T-helper 9 cell (primary cell): Measurements from ENCODE around the gene IDE.
"Not testable (repeated sequence)": the region's sequence is repeated elsewhere in the genome, so short reads cannot be mapped to it uniquely, and the experiment has no call there.

ENCODE experiments used
- DNase-seq: peaks from one replicate; pipeline ENCODE4 v3.0.0-alpha.2; 2020
- total RNA-seq, 2 donors: gene quantifications; one replicate each; lab custom pipeline; 2026; lab: John Stamatoyannopoulos, UW

IDE gene
- 48.0 to 65.3 reads per million in 2 donors for total RNA-seq

DNA sequence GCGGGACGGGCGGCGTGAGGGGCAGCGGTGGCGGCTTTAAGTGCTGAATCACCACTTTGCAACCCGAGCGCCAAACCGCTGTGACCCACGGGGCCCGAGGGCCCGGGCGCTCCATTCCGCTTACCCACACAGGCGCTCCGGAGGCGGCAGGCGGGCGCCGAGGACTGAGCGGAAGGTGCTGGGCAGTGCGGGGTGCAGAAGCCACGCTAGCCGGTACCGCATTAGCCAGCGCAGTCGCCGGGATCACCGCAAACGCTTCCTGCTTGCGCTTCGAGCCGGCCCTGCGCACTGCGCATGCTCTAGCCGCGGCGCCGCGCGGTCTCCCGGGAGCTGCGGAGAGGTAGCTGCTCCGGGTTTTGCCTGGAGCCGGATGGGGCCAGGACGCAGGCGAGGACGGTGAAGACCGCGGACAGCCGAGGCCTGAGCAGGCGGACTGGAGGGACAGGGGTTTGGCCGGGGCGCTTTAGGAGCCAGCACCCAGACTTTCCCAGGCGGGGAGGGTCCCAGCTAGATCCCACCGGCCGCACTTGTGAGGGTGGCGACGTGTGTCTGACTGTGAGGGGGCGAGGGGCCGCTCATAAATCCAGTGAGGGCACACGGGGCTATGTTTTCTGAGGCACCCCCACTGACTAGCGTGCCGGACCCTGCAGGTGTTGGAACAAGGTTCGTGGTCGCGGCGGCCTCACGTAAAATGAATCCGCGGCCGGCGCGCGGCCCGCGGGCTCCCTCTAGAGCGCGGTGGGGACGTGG lies at the start of gene IDE:
IDE (minus strand) TSS at position 296 of the 750 bp plus-strand sequence; CDS start at position 222, 74 bp downstream.
- DNase-seq: peak; percentile 69

DNA sequence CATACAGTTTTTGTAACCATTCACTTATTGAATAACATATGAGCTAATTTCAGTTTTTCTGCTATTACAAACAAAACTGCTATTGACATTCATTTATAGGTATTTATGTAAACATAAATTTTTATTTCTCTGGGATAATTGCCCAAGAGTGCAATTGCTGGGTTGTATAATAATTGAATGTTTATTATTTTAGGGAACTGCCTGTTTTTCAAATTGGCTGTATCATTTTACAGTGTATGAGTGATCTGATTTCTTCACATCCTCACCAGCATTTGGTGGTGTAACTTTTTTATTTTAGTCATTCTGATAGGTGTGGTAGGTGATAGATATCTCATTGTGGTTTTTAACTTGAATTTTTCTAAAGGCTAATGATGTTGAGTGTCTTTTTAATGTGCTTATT lies 45.5 kb upstream of the IDE start:
- DNase-seq: no peak

DNA sequence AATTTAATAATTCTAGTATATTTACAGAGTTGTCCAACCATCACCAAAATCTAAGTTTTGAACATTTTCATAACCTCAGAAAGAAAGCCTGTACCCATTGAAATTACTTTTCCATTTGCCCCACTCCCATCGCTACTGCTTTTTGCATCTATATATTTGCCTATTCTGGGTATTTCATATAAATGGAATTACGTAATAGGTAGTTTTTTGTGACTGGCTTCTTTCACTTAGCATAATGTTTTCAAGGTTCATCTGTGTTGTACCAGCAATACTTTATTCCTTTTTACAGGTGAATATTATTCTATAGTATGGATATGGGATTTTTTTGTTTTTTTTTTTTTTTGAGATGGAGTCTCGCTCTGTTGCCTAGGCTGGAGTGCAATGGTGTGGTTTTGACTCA lies 41.6 kb upstream of the IDE start:
- DNase-seq: no peak

DNA sequence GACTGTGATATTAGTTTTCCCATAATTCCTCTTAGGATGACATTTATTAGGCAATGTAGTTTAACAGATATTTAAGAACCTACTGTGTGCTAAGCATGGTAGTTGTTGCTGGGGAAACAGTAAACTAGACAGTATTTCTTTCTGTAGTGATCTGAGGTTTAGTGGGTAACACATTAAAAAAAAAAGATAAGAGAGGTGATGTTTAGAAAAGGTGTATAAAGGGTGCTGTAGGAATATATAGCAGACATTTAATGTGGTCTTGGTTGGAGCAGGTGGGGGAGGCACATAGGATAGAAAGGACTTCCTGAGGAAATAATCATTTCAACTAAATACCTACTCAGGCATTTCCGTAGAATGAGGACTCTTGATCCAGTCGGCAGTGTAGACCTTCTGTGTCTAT lies 30.9 kb upstream of the IDE start:
- no peak for DNase-seq

DNA sequence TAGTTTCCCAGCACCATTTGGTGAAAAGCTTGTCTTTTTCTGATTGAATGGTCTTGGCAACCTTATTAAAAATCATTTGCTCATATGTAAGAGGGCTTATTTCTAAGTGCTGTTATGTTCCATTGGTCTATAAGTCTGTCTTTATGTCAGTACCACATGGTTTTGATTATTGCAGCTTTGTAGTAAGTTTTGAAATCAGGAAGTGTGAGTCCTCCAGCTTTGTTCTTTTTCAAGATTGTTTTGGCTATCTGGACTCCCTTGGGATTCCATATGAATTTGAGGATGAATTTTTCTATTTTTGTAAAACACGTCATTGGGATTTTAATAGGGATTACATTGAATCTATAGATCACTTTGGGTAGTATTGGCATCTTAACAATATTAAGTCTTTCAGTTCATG lies 24.4 kb upstream of the IDE start:
- DNase-seq: no peak

DNA sequence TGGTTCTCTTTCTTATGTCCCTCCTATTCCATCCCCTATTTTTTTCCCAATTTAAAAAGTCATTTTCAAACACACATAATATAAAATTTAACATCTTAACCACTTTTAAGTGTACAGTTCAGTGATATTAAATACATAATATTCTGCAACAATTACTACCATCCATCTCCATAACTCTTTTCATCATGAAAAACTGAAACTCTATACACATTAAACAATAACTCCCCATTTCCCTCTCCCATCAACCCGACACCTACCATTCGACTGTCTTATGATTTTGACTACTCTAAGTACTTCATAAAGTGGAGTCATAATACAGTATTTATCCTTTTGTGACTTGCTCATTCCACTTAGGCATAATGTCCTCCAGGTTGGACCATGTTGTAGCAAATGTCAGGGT lies 21.6 kb upstream of the IDE start:
- no peak for DNase-seq

DNA sequence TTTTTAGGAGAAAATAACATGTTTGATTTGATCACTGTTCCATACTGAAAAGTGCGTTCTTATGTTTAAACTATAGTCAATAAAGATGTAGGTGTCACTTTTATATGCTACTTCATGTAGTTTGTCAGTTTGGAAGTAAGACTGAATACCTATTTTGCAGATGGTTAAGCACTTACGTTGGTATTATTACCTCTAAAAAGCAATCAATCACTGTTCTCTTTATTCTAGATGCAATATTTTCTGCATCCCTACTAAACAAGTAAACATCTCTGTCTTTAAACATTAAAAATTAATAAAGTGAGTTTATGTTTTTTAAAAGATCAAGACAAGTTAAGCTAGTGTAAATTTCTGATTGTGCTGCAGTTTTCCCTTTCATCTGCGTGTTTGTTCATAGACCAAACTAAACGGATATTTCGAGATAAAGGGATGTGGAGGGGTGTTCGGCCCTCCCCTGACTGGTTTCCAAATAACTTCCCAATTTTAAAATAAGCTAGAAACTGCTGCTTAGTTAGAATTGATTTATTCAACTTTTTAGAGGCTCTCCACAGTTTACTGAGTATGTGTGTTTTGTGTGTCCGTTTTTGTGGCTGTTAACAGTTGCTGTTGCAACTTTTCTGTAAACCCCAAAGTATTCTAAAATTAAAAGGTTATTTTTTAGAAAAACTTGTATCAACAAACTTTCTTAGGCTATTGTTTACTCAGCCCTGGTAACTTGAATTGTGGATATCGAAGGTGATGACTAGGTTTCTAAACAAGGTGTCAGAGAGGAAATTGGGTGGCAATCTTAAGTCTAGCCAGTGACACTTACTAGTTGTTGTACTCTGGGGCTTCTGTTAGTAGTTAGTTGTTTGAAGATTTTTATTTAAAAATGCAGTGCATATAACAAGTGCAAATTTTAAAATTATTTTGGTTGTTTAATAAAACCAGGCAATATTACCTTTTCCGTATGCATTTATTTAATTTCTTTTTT lies 20.0 kb upstream of the IDE start:
- no peak for DNase-seq

DNA sequence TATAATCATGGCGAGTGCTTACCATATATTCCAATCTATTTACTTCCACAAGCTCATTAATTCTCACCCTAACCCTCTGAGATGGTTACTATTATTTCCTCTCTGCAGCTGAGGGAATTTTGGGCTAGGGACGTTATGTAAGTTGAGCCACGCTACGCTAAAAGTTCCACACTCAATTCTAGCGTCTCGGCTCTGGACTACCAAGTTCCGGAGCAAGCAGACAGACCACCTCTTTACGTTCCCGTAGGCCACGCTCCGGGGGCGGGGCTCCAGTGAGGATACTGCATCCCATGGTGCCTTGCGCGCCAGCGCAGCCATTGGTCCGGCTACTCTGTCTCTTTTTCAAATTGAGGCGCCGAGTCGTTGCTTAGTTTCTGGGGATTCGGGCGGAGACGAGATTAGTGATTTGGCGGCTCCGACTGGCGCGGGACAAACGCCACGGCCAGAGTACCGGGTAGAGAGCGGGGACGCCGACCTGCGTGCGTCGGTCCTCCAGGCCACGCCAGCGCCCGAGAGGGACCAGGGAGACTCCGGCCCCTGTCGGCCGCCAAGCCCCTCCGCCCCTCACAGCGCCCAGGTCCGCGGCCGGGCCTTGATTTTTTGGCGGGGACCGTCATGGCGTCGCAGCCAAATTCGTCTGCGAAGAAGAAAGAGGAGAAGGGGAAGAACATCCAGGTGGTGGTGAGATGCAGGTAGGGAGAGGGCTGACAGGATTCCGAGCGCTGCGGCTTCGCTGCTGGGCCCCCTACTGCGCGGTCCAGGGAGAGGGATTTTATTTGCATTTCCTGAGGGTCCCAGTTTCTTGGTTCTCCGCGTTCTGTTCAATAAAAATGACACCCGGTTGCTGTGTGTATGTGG lies 19.1 kb upstream of the IDE start, which contains the start of gene KIF11:
KIF11 (plus strand) TSS at position 370 of the 858 bp plus-strand sequence; CDS start at position 616, 246 bp downstream.
- peak; percentile 95 for DNase-seq

DNA sequence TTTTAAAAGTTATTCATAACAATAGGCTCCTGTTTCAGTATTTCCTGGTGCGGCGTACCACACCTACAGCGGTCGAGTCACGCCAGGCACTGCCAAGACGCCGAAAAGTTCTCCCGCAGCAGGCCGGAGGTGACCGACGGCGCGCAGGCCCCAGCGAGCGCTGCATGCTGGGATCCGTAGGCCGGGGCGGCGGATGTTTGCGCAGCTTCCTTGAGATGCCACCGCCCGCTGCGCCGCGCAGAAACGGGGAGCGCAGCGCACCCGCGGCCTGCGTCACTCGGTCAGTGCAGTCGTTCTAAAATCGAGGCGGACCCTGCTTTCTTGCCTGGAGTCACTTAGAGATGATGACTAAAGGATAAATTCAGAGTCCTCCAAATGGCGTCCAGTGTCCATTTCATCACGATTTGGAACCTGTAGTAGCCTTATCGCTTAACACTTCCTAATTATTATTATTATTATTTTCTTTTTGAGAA lies 17.7 kb upstream of the IDE start:
- peak; percentile 79 for DNase-seq

DNA sequence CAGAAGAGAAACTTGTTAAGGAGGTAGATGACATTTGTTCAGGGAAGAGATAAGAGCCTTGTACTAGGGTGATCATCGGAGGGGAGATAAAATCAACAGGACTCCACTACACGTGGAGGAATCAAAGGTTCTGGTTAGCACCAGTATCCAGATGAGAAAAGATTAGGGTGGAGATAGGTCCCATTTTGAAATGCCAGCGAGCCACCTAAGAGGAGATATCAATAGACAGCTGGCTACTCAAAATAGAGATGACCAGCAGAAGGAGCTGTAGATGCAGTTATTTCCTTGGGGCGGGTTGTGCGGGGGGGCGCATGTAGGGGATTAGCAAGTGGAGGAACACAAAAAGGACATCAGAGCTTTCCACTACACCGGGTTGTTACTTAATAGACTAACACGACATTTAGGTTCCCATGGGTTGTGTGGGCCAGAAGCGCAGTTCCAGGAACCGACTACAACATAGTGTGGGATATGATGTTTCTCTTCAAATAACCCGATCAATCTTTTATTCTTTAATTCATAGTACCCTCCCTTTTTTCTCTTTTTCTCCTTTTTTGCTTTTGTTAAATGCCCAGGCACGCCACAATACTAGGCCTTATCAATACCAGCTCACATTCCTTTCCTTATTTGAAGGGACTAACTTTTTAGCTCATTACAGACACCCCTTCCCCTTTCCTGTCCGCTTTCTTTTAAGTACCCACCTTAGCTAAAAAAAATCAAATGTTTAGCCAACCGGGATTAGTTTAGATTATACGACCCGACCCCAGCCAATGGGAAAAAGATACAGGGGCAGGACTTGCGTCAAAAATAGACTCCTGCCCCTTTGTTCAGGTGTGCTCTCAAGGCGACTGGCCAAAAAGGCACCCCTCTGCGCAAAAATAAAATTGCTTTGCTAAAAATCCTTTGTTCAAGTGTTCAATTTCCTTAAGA lies 17.0 kb upstream of the IDE start:
- DNase-seq: no peak

DNA sequence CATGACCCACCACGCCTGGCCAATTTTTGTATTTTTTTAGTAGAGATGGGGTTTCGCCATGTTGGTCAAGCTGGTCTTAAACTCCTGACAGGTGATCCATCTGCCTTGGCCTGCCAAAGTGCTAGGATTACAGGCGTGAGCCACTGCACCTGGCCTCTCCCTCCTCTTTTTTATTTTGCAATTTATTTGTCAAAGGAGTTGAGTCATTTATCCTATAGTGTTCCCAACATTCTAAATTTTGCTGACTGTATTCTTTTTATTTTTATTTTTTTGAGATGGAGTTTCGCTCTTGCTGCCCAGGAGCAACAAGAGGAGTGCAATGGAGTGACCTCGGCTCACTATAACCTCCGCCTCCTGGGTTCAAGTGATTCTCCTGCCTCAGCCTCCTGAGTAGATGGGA lies 8.5 kb upstream of the IDE start:
- not testable (repeated sequence) for DNase-seq

DNA sequence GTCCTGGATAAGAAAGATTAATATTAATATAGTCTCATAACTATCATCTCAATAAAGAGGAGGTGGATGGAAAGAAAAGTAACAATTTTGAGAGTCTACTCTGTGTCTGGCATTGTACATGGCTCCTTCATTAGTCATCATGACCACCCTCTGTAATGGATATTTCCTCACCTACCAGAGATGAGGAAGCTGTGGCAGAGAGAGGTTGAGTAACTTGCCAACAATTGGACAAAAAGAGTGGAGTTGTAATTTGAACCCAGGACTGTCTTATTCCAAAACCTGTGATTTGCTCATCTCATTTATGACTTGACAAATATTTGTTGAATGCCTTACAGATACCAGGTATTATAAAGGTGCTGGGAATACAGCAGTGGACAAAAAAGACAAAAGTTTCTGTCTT lies 2.1 kb upstream of the IDE start:
- DNase-seq: no peak

DNA sequence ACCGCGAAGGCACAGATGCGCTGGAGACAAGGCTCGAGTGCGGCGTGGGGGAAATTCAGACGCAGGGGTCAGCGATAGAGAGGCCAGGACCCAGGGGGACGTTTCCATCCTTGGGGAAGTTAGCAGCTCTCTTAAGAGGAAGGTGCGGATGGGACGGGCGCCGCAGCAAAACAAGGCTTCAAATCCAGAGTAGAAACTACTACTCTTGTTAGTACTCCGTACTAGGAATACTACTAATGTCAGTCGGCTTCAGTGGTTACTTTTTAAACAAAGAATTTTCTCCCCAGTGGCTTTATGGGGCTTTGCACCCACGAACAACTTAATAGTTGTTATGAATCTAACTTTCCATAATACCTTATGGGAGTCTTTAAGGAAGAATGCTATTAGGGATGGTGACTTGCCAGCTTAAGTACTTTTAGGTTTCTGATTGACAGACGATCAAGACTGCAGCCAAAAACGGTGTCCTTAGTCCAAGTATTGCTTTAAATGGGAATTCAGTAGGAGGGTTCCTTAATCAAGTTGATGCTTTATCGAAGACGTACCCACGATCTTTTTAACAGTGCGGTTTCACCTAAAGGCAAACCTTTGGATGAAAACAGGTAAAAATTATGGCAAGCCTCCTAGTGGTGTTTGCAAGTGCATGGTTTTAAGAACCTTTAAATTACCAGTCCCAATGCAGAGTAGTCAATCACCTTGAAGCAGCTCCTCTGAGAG lies 812 bp upstream of the IDE start:
- no peak for DNase-seq

DNA sequence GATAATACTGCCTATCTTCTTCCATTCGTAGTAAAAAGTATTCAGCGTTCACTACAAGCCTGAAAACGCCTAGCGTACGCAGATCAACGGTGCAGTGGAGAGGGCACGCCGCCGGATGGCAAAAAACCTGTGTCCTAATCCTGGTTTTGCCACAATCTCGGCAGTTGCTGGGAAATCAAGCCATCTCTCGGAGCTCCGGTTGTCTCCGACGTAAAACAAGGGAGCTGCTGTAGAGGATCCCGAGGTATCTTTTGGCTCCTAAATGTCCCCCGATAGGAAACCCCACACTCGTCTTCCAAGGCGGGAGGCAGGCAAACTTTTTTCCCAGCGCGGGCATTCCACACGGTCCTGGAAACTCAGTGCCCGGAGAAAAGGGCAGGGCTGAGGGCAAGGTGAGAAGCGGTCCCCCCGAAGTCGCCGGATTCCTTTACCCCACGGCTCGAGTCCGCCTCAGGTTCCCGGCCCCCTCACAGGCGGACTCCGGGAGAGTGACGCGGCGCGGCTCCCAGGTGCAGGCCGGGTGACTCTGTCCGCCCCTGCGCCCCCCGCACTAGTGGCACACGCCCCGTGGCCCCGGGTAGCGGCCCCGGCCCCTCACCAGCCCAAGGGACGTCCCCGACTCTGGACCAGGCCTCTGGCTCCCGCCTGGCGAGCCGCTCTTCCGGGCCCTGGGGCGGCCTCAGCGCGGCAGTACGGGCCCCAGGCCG lies 649 bp downstream of the IDE start:
- DNase-seq: peak; percentile 19

DNA sequence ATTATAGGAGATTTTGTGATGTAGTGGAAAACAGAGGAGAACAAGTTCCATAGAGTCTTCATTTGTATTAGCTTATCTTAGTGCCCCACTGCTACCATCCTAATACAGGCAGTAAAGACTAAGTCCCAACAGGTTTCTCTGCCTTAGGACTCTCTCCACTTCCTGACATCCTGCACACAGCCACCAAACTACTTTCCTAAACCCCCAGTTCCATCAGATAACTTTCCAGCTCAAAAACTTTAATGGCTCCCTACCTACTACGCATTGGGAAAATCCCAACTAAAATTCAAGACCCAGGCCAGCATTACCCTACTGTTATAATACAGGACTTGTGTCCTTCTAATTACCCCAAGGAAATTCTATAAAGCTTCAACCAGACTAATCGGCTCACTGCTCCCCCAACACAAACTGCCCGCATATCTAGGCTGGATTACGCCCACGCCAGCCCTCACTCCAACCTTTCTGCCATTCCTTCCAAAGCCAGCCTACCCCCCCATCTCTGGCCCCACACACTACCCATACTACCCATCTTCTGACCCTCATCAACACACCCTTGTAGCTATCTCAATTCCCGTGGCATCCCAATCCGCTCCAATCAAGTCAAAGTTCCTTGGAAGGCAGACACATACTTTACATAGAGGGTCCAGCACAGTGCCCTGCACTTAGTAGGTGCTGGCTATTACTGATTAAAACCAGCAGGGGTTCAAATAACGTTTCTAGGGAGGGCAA lies 1.4 kb downstream of the IDE start:
- no peak for DNase-seq

DNA sequence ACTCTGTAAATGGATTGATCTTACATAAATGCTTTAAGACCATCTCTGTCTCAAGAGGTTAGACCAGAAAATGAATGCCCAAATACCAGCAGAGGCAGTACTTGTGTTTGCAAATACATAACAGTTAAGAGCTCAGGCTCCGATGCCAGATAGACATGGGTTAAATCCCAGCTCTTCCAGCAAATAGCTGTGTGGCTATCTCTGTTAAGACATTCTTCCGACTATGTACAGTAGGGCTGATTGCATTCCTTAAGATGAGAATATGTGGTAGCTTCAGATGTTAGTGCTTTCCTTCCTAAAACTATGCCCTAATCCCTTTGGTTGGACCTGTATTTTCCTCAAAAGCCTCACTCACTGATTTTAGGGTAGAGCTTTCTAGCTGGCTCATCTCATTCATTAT lies 2.2 kb downstream of the IDE start:
- no peak for DNase-seq

DNA sequence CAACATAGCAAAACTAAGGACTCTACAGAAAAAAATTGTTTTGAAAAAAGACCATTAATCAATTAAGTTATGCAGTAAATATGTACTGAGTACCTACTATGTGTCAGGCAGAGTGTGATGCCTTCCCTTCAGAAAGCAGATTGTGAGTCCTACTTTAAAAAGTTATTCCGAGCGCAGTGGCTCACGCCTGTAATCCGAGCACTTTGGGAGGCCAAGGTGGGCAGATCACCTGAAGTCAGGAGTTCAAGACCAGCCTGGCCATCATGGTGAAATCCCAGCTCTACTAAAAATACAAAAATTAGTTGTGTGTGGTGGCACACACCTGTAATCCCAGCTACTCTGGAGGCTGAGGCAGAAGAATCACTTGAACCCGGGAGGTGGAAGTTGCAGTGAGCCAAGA lies 4.2 kb downstream of the IDE start:
- DNase-seq: not testable (repeated sequence)

DNA sequence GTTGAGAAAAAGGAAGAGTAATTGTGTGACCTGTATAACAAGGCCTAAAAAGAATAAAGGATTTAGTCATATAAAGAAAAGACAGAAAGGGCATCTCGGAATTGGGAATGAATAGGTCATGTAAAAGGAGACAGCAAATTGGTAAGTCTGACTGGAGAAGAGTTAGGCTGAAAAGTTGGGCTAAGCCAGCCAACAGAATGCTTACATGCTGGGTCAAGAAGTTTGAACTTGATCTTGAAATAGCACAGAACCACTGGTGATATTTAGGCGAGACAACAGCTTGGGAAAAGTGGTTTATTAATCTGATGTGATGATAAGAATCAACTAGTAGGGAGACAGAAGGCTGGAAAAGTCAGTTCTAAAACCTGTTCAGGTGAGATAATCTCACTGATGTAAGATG lies 4.8 kb downstream of the IDE start:
- no peak for DNase-seq

DNA sequence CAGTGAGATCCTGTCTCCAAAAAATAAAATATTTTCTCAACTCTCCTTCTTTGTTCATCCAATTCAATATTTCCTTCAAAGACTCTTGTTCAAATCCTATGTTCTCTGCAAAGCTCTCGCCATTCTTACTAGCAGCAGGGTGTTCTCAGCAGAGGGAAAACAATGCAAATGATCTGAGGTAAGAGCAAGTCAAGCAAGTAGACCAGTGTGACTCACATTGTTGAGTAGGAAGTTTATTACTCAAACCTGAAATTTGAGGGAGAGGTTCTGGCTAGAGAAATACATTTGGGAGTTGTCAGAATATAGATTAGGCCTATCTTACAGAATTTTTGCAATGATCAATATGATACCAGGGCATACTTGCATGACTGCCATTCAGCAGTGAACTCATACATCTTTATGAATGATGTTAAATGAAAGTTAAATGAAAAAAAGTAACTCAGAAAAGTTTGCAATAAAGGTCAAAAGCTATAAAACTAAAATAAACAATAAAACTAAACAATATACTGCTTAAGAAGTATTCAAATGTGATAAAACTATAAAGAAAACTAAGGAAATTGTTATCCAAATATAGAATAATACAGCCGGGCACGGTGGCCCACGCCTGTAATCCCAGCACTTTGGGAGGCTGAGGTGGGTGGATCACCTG lies 5.8 kb downstream of the IDE start:
- no peak for DNase-seq
